HEK293 (cell line): Measurements from ENCODE around the gene SP4.

Experiments
- CTCF ChIA-PET: fragments of 350-600 bp; formaldehyde crosslinking; extraction: SDS; loops from one replicate; lab custom pipeline; 2021; ENCODE audit warnings: antibody characterized with exemption; lab: Yijun Ruan, JAX
- POLR2A ChIA-PET: fragments of 300-600 bp; formaldehyde crosslinking; extraction: SDS; loops from one replicate; lab custom pipeline; 2020; ENCODE audit warnings: antibody characterized with exemption, inconsistent platforms; lab: Yijun Ruan, JAX
- H3K27ac ChIP-seq: fragments of 200-500 bp; sonication (Bioruptor generic); 2 replicates; pipeline ENCODE4 v1.5.1; 2014; ENCODE audit warnings: low read depth, low read length, control low read depth, inconsistent platforms; ENCODE audit errors: extremely low read depth
- H3K36me3 ChIP-seq, 2 experiments: fragments of 200-500 bp in 1 of 2; sonication (Bioruptor generic) in 1 of 2; 1 replicate in 1 of 2; 2 replicates in 1 of 2; pipeline ENCODE4 v1.5.1; 2014 to 2017; ENCODE audit warnings: inconsistent platforms in 2 of 2, low read length in 2 of 2; ENCODE audit not compliant: control insufficient read depth in 2 of 2, insufficient read depth in 1 of 2
- H3K4me1 ChIP-seq: fragments of 200-500 bp; sonication (Bioruptor generic); 2 replicates; pipeline ENCODE4 v1.5.1; 2014; ENCODE audit warnings: mild to moderate bottlenecking, low read length, inconsistent platforms; ENCODE audit not compliant: control insufficient read depth, insufficient read depth
- H3K4me3 ChIP-seq: 2 replicates; pipeline ENCODE4 v1.5.1; 2011; ENCODE audit warnings: low read depth, mild to moderate bottlenecking, control low read depth, low read length, moderate library complexity
- H3K9me3 ChIP-seq: fragments of 200-500 bp; sonication (Bioruptor generic); 2 replicates; pipeline ENCODE4 v1.5.1; 2014; ENCODE audit warnings: low read depth, low read length, inconsistent platforms; ENCODE audit not compliant: control insufficient read depth, insufficient read depth
- ATF2 ChIP-seq: fragments of 450-650 bp; formaldehyde crosslinking; IDR thresholded peaks from 2 replicates; pipeline ENCODE4 v1.5.1; 2016; ENCODE audit warnings: missing biosample characterization, missing genetic modification characterization, low read depth
- GLI4 ChIP-seq: fragments of 450-650 bp; formaldehyde crosslinking; IDR thresholded peaks from 2 replicates; pipeline ENCODE4 v1.5.1; 2016; ENCODE audit warnings: missing biosample characterization, missing genetic modification characterization
- GLIS1 ChIP-seq: fragments of 450-650 bp; formaldehyde crosslinking; IDR thresholded peaks from 2 replicates; pipeline ENCODE4 v1.5.1; 2016; ENCODE audit warnings: missing biosample characterization, missing genetic modification characterization
- SCRT1 ChIP-seq: fragments of 450-650 bp; formaldehyde crosslinking; IDR thresholded peaks from 2 replicates; pipeline ENCODE4 v1.5.1; 2016; ENCODE audit warnings: missing biosample characterization, missing genetic modification characterization, borderline replicate concordance
- SP2 ChIP-seq: fragments of 450-650 bp; formaldehyde crosslinking; IDR thresholded peaks from 2 replicates; pipeline ENCODE4 v1.5.1; 2016; ENCODE audit warnings: missing biosample characterization, missing genetic modification characterization
- WT1 ChIP-seq: fragments of 450-650 bp; formaldehyde crosslinking; IDR thresholded peaks from 2 replicates; pipeline ENCODE4 v1.5.1; 2016; ENCODE audit warnings: missing biosample characterization, missing genetic modification characterization
- ZBTB1 ChIP-seq: fragments of 450-650 bp; formaldehyde crosslinking; IDR thresholded peaks from 2 replicates; pipeline ENCODE4 v1.5.1; 2016; ENCODE audit warnings: missing biosample characterization, missing genetic modification characterization
- ZNF140 ChIP-seq: fragments of 450-650 bp; formaldehyde crosslinking; IDR thresholded peaks from 2 replicates; pipeline ENCODE4 v1.5.1; 2016; ENCODE audit warnings: missing biosample characterization, missing genetic modification characterization
- ZNF157 ChIP-seq: fragments of 450-650 bp; formaldehyde crosslinking; IDR thresholded peaks from 2 replicates; pipeline ENCODE4 v1.5.1; 2016; ENCODE audit warnings: missing biosample characterization, missing genetic modification characterization
- ZNF169 ChIP-seq: fragments of 450-650 bp; formaldehyde crosslinking; IDR thresholded peaks from 2 replicates; pipeline ENCODE4 v1.5.1; 2016; ENCODE audit warnings: missing biosample characterization, missing genetic modification characterization
- ZNF211 ChIP-seq: fragments of 450-650 bp; formaldehyde crosslinking; IDR thresholded peaks from 2 replicates; pipeline ENCODE4 v1.5.1; 2016; ENCODE audit warnings: low read depth, missing biosample characterization, missing genetic modification characterization
- ZNF404 ChIP-seq: fragments of 450-650 bp; formaldehyde crosslinking; IDR thresholded peaks from 2 replicates; pipeline ENCODE4 v1.5.1; 2017; ENCODE audit warnings: missing biosample characterization, missing genetic modification characterization
- ZNF423 ChIP-seq: fragments of 450-650 bp; formaldehyde crosslinking; IDR thresholded peaks from 2 replicates; pipeline ENCODE4 v1.5.1; 2016; ENCODE audit warnings: missing biosample characterization, missing genetic modification characterization
- ZNF433 ChIP-seq: fragments of 450-650 bp; formaldehyde crosslinking; IDR thresholded peaks from 2 replicates; pipeline ENCODE4 v1.5.1; 2016; ENCODE audit warnings: missing biosample characterization, missing genetic modification characterization, low read depth
- ZNF48 ChIP-seq: fragments of 450-650 bp; formaldehyde crosslinking; IDR thresholded peaks from 2 replicates; pipeline ENCODE4 v1.5.1; 2016; ENCODE audit warnings: missing biosample characterization, missing genetic modification characterization
- ZNF501 ChIP-seq: fragments of 450-650 bp; formaldehyde crosslinking; IDR thresholded peaks from 2 replicates; pipeline ENCODE4 v1.5.1; 2016; ENCODE audit warnings: missing biosample characterization, missing genetic modification characterization
- ZNF521 ChIP-seq: fragments of 450-650 bp; formaldehyde crosslinking; IDR thresholded peaks from 2 replicates; pipeline ENCODE4 v1.5.1; 2017; ENCODE audit warnings: missing biosample characterization, mild to moderate bottlenecking, missing genetic modification characterization
- ZNF548 ChIP-seq: fragments of 450-650 bp; formaldehyde crosslinking; IDR thresholded peaks from 2 replicates; pipeline ENCODE4 v1.5.1; 2016; ENCODE audit warnings: missing biosample characterization, missing genetic modification characterization
- ZNF555 ChIP-seq: fragments of 450-650 bp; formaldehyde crosslinking; conservative IDR thresholded peaks from 2 replicates; pipeline ENCODE4 v1.5.1; 2017; ENCODE audit warnings: missing biosample characterization, mild to moderate bottlenecking, missing genetic modification characterization, inconsistent platforms
- ZNF777 ChIP-seq: fragments of 450-650 bp; formaldehyde crosslinking; IDR thresholded peaks from 2 replicates; pipeline ENCODE4 v1.5.1; 2017; ENCODE audit warnings: missing biosample characterization, missing genetic modification characterization, borderline replicate concordance
- ZNF785 ChIP-seq: fragments of 450-650 bp; formaldehyde crosslinking; IDR thresholded peaks from 2 replicates; pipeline ENCODE4 v1.5.1; 2016; ENCODE audit warnings: missing biosample characterization, missing genetic modification characterization
- ZNF791 ChIP-seq: fragments of 450-650 bp; formaldehyde crosslinking; IDR thresholded peaks from 2 replicates; pipeline ENCODE4 v1.5.1; 2016; ENCODE audit warnings: missing biosample characterization, missing genetic modification characterization
- ZXDB ChIP-seq: fragments of 450-650 bp; formaldehyde crosslinking; IDR thresholded peaks from 2 replicates; pipeline ENCODE4 v1.5.1; 2016; ENCODE audit warnings: missing biosample characterization, missing genetic modification characterization
- TF ChIP-seq, protein P1 (sequence below): fragments of 450-650 bp; formaldehyde crosslinking; IDR thresholded peaks from 2 replicates; pipeline ENCODE4 v1.5.1; 2017; ENCODE audit warnings: missing biosample characterization, missing genetic modification characterization
- TF ChIP-seq, protein P2 (sequence below): fragments of 450-650 bp; formaldehyde crosslinking; IDR thresholded peaks from 2 replicates; pipeline ENCODE4 v1.5.1; 2016; ENCODE audit warnings: missing biosample characterization, missing genetic modification characterization

The SP4 gene

GRCh38 chr7:21408481-21408820 lies 19.4 kb upstream of the SP4 start:
- POLR2A ChIA-PET = no interaction called here
- Histone ChIP-seq H3K9me3 (no peaks in the 10 kb centered on the region), H3K4me1 (no peaks in the 10 kb centered on the region), H3K27ac (no peak overlapping the region), H3K36me3 (no peaks in the 10 kb centered on the region), H3K4me3 (no peak overlapping the region)
- TF ChIP-seq ZNF501 (tag by site-specific recombination) = no peak
- CTCF ChIA-PET = no interaction called here

DNA sequence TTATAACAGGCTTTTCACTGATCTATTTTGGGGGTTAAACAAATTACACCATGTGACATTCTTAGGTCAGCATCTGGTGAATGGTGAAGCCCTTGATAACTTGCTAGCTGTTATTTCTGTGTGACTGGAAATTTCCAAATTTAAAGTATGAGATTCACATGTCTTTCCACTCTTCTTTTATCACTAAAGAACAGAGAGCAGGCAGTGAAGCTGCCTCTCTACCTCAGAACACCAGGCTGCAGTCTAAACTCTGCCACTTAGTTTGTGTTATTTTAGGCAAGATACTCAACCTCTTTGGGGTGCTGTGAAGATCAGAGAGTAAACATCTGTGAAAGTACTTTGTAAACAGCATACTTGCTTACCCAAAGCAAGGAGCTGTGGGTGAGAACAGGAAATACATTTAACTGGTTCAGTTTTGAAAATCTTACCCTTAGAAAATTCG lies 15.5 kb upstream of the SP4 start:
- ChIA-PET POLR2A (no interaction called here), CTCF (interaction anchor here (0.6 kb wide), 1 partner anchor 433 kb away, joined by 3 read pairs; no protein-coding TSS in a partner anchor)
- Histone ChIP-seq H3K9me3 (no peaks in the 10 kb centered on the region), H3K36me3 (no peaks in the 10 kb centered on the region), H3K4me3 (no peak overlapping the region), H3K27ac (no peak overlapping the region), H3K4me1 (no peaks in the 10 kb centered on the region)
- no peak for TF ChIP-seq GLIS1 (tag by site-specific recombination)
- no peak for TF ChIP-seq ZNF777 (tag by site-specific recombination)
- no peak for TF ChIP-seq ZBTB1 (tag by site-specific recombination)
- no peak for TF ChIP-seq ZNF433 (tag by site-specific recombination)
- TF ChIP-seq ZNF548 = no peak
- no peak for TF ChIP-seq SP2
- TF ChIP-seq ZNF48 (tag by site-specific recombination) = no peak
- TF ChIP-seq, protein P1, sequence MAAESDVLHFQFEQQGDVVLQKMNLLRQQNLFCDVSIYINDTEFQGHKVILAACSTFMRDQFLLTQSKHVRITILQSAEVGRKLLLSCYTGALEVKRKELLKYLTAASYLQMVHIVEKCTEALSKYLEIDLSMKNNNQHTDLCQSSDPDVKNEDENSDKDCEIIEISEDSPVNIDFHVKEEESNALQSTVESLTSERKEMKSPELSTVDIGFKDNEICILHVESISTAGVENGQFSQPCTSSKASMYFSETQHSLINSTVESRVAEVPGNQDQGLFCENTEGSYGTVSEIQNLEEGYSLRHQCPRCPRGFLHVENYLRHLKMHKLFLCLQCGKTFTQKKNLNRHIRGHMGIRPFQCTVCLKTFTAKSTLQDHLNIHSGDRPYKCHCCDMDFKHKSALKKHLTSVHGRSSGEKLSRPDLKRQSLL (tag by site-specific recombination) = no peak
- no peak for TF ChIP-seq ZNF555 (tag by site-specific recombination)
- no peak for TF ChIP-seq ATF2
- TF ChIP-seq ZNF211 (tag by site-specific recombination) = no peak
- no peak for TF ChIP-seq SCRT1 (tag by site-specific recombination)
- no peak for TF ChIP-seq WT1 (tag by site-specific recombination)
- no peak for TF ChIP-seq ZNF423 (tag by site-specific recombination)

DNA sequence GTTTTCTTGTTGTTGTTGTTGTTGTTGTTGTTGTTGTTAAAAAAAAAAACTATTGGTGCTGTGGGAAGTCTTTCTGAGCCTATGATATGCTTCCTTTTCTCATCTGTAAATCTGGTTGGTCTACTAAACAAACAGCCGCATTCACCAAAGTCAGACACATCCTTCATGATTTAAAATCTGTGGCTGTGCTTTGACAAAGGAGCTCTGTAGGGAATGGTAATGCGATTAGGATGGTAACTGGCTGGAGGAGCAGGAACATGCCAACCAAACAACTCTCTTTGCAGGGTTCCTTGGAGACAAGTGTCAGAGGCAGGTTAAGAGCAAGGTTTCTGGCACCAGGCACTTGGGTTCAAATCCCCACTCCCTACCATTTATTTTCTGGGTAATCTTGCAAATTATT lies 14.9 kb upstream of the SP4 start:
- Histone ChIP-seq H3K36me3 (no peaks in the 10 kb centered on the region), H3K9me3 (no peaks in the 10 kb centered on the region), H3K4me3 (no peak overlapping the region), H3K4me1 (no peaks in the 10 kb centered on the region), H3K27ac (no peak overlapping the region)
- ChIA-PET CTCF (no interaction called here), POLR2A (interaction anchor here (1.9 kb wide), 1 partner anchor 14 kb away, joined by 4 read pairs; no protein-coding TSS in a partner anchor)
- TF ChIP-seq ZNF169 (no peak), ZNF140 (tag by site-specific recombination) (no peak), GLI4 (no peak), ZNF404 (tag by site-specific recombination) (no peak), ZNF791 (tag by site-specific recombination) (no peak), ZNF157 (tag by site-specific recombination) (no peak), ZXDB (no peak), ZNF521 (tag by site-specific recombination) (no peak), ZNF785 (no peak)
- TF ChIP-seq, protein P2, sequence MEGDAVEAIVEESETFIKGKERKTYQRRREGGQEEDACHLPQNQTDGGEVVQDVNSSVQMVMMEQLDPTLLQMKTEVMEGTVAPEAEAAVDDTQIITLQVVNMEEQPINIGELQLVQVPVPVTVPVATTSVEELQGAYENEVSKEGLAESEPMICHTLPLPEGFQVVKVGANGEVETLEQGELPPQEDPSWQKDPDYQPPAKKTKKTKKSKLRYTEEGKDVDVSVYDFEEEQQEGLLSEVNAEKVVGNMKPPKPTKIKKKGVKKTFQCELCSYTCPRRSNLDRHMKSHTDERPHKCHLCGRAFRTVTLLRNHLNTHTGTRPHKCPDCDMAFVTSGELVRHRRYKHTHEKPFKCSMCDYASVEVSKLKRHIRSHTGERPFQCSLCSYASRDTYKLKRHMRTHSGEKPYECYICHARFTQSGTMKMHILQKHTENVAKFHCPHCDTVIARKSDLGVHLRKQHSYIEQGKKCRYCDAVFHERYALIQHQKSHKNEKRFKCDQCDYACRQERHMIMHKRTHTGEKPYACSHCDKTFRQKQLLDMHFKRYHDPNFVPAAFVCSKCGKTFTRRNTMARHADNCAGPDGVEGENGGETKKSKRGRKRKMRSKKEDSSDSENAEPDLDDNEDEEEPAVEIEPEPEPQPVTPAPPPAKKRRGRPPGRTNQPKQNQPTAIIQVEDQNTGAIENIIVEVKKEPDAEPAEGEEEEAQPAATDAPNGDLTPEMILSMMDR (tag by site-specific recombination) = no peak
